IMR-90 (cell line): ENCODE results near the gene EFCAB5.
A peak's percentile ranks its signal among the peaks of the same experiment; 100 is the strongest.

Source experiments
- CHD1 ChIP-seq: IDR thresholded peaks from 2 replicates; pipeline ENCODE4 v1.6.1; 2012; ENCODE audit warnings: low read depth, low read length, improper control_type of control experiment
- CTCF ChIP-seq: conservative IDR thresholded peaks from 2 replicates; pipeline ENCODE4 v1.5.1; 2012; ENCODE audit warnings: mild to moderate bottlenecking, low read depth, low read length, improper control_type of control experiment
- FOS ChIP-seq: fragments of 150-350 bp; IDR thresholded peaks from 2 replicates; pipeline ENCODE4 v1.6.1; 2016; ENCODE audit warnings: low read depth, low read length
- MAFK ChIP-seq: IDR thresholded peaks from 2 replicates; pipeline ENCODE4 v1.6.1; 2012; ENCODE audit warnings: low read depth, low read length, improper control_type of control experiment
- MXI1 ChIP-seq: IDR thresholded peaks from 2 replicates; pipeline ENCODE4 v1.6.1; 2012; ENCODE audit warnings: low read depth, mild to moderate bottlenecking, low read length, moderate library complexity, borderline replicate concordance
- NFE2L2 ChIP-seq: fragments of 150-350 bp; IDR thresholded peaks from 2 replicates; pipeline ENCODE4 v1.6.1; 2016; ENCODE audit warnings: low read depth, mild to moderate bottlenecking, low read length
- POLR2A ChIP-seq: IDR thresholded peaks from 2 replicates; pipeline ENCODE4 v1.6.1; 2012; ENCODE audit warnings: mild to moderate bottlenecking, low read depth, low read length
- RFX5 ChIP-seq: IDR thresholded peaks from 2 replicates; pipeline ENCODE4 v1.8.0; 2012; ENCODE audit warnings: low read depth, mild to moderate bottlenecking, low read length, moderate library complexity

DNA sequence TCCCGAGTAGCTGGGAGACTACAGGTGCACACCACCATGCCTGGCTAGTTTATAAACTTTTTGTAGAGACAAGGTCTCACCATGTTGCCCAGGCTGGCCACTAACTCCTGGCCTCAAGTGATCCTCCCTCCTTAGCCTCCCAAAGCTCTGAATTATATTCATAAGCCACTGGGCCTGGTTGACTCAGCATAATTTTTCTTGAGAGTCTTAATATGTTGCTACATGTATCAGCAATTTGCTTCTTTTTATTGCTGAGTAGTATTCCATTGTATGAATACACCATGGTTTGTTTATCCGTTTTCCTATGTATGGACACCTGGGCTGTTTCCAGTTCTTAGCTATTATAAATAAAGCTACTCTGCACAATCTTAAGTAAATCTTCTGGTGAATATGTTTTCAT, 132.8 kb downstream of the EFCAB5 start:
- TF ChIP-seq CTCF (no peak), POLR2A (no peak), NFE2L2 (no peak), MAFK (0 out of 2 replicates have a peak, but pooled peaks have one; percentile 3), RFX5 (no peak), FOS (no peak), MXI1 (no peak), CHD1 (no peak)
